Stimulated activated CD4-positive, alpha-beta T cell treated with anti-CD3 and anti-CD28 coated beads, TNF-alpha, amount 100 ng/mL, for 4 hours (primary cell): ENCODE data around the gene TMEM117.

Experiments
- DNase-seq, 3 experiments: peaks; one replicate each; pipeline ENCODE4 v3.0.0-alpha.2; 2020; ENCODE audit warnings: low read depth in 3 of 3

TMEM117 gene

GRCh38 chr12:43884683-43885410 lies 49.0 kb downstream of the TMEM117 start:
- DNase-seq: no peak

GRCh38 chr12:43887397-43887796 lies 51.5 kb downstream of the TMEM117 start:
- no peak for DNase-seq

- DNase-seq: no peak
These were observed 56.1 kb downstream of the TMEM117 start for GRCh38 chr12:43891856-43892574.

DNA sequence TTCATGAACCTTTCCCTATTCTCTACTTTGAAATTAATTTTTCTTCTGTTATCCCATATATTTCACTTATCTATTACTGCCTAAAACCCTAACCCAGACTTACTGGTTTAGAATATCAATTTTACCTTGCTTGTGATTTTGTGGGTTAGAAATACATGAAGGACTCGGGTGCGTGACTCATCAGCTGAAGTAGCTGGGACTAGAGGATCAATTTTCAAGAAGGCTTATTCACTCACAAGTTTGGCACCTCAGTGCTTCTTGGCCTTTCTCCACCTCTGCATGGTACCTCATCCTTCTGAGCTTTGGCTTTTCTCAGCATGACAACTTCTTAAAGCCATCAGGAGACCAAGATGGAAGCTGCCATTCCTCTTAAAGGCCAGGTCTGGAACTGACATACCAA lies 57.8 kb downstream of the TMEM117 start:
- no peak for DNase-seq

GRCh38 chr12:43895580-43896206 lies 59.8 kb downstream of the TMEM117 start:
- no peak for DNase-seq

DNA sequence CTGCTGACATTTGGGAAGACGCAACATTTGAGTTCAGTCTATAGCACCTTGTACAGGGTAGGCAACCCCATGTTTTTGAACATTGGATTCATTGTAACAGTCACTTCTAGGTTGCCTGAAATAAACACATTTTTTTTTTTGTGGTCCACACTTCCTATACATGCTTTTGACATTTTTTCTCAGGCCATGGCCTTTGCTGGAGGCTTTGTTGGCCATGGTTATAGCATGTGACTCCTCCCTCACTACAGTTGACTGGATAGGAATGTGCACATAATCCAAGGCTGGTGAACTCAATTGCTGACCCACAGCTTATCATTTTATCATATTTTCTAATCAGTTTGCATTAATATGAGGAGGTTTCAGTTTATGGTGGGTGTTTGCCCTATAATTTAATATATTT lies 60.6 kb downstream of the TMEM117 start:
- no peak for DNase-seq

DNA sequence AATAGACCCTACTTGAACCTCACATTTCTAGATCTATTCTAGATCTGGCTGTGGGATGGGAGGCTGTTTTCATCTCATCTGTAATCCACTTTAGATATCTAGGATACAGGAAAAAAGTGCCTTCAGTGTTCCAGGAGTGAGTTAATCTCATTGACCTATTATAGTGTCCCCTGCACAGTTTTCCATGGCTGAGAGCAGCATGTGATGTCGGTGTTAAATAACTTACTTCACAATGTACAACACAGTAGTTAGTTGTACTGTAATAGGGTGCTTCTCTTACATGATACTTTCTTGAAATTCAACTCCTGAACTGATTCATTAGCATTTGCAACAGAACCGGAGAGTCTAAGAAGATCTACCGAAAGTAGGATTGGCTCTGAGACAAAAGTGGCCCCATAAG lies 62.6 kb downstream of the TMEM117 start:
- no peak for DNase-seq

DNA sequence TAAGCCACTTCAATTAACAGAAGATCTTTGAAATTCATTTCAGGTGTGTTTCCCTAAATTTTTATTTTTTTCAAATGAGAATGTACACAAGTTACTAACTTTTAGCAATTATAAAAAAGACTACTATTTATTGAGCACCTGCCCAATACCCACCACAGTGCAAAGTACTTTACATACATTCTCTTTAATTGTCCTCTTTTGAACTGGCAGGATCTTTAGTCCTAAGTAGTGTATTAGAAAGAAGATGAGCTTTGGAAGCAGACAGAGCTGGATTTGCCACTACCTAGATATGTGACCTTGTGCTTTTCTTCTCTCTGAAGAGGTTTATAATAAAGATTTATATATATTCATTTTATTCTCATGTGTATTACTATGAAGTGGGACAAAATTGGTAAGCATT lies 63.7 kb downstream of the TMEM117 start:
- no peak for DNase-seq

DNA sequence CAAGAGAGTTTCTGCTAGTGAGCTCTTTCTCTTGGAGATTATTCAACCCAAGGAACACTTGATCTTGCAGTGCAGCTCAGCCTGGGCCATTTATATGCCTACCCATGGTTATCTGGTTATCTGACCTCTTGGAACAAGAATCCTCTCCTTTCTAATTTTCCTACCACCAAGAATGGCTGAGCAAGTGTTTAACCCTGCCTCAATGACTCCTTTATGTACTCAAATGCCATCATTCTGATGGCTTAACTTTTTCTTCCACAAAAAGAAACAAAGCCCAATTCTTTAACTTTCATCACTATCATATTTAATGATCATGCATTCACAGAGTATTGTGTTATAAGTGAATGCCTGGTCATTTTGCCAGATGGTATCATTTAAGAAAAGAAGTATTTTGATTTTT lies 67.8 kb downstream of the TMEM117 start:
- DNase-seq: no peak

DNA sequence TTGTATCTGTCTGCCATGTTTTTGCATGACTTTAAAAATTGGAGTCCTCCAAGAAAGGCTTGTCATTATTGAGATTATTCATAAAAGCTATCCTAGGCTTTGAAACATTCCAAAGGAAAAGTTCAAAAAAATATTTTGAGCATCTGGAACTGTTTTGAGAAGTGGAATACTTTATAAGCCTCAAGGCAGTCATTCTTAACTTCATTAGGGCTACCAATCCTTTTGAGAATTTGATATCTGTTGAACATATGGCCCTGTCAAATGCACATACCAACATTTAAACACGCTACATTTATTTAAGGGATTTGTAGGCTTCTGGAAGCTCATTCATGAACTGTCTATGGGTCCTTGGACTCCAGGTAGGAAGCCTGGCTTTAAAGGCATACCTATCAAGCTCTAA lies 77.0 kb downstream of the TMEM117 start:
- DNase-seq: no peak

DNA sequence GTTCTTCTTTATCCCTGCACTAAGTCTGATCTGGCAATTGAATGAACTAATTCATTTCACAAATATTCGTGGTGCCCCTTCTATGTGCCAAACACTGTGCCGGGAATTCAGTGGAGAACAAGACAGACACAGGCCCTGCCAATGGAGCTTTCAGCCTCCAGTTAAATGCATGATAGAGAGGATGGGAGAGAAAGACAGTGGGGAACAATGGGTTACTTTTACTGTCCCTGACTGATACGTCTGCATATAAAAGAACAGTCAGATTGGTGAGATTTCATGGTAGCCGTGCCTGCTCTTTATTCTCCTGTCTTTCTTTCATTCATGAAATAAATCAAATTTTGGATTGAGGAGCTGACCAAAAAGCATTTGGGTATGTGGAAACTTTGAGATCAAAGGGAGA lies 78.5 kb downstream of the TMEM117 start:
- no peak for DNase-seq

DNA sequence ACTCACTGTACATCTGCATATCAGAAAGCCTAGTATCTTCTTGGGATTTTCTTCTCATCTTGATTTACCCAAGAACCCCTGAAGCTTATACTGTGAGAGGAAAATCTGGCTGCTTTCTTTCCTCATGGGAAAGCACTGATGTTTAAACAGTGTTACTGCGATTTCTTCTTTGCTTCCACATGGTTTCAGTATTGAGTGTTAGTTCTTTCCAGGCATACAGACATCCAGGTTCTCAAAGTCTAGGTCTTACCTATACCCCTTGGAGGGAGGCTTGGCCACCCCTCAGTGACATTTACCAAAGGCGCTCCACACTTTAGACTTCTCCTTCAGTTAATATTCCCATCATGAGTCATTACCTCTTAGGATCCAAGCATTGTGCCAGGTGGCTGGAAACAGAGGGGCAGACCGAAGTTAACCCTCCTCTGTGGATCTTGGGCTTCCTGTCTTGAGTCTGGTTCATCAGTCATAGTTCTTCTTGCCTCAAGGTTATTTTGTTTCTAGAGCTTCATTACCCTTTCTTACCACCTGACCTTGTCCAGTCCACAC lies 79.1 kb downstream of the TMEM117 start:
- no peak for DNase-seq

DNA sequence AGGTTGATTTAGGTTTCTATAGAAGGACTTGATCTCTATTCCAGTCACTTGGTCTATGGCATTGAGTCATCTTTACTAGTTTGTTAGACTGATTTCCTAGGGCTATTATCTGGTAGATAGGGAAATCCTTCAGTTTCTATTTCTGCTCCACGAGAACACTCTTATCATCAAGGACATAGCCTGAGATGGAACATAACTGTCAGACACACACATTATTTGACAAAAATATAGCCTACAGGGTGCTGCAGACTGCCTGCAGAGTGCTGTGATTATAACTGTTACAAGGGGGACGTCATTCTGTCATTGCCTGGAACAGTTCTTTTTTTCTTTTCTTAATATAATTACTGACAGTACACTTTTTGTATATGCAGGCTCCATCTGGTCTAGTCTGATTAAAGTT lies 82.0 kb downstream of the TMEM117 start:
- no peak for DNase-seq

GRCh38 chr12:43921666-43922337 lies 85.9 kb downstream of the TMEM117 start:
- no peak for DNase-seq

- no peak for DNase-seq
These were observed 94.2 kb downstream of the TMEM117 start for GRCh38 chr12:43930032-43930431.

- DNase-seq: no peak
These were observed 95.3 kb downstream of the TMEM117 start for GRCh38 chr12:43931187-43931586.

DNA sequence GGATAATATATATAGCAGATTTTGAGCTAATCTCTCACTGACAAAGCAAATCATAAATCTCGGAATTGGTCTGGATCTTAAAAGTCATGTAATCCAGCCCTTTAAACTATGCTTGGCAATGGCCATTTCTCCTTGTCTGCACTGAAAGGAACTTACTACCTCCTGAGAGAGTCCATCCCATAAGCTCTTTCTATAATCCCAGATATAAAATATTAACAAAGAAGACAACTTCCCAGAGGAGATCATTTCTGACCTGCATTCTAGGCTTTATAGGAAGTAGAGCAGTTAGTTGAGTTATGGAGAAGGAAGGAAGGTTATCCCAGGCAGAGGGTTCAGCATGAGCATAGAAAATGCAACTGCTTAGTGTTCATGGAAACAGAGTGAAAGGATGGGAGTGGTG lies 99.7 kb downstream of the TMEM117 start:
- DNase-seq: no peak

- no peak for DNase-seq
These were observed 102.1 kb downstream of the TMEM117 start for GRCh38 chr12:43937947-43938346.

DNA sequence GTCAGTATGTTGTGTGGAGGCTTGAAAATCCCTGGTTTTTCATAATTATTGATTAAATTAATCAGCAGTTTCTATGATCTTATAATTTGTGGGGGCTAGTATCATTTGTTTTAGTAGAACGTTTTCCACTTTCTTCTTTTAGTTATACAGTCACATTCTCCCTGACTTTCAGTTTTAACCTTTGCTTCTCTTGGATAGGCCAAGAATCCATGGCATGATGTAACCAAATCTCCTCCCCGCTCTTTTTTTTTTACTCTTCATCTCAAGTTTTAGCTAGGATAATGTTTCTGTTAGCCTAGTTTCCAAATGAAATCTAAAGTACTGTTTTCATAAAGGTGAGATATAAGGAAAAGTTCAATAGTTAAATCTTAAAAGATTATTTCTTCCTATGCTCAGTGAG lies 106.5 kb downstream of the TMEM117 start:
- no peak for DNase-seq

- DNase-seq: no peak
These were observed 110.1 kb downstream of the TMEM117 start for GRCh38 chr12:43945983-43946382.

- no peak for DNase-seq
These were observed 115.4 kb downstream of the TMEM117 start for GRCh38 chr12:43951286-43951685.

GRCh38 chr12:43957732-43958372 lies 122.0 kb downstream of the TMEM117 start:
- no peak for DNase-seq
